Right renal pelvis (tissue), 4 donors: ENCODE results near the gene TRIM13. TPM values are rescaled to one million over a fixed set of nuclear protein-coding genes. Genes with fewer than 3 reads are reported as not detected.
"Not testable (repeated sequence)": the region's sequence is repeated elsewhere in the genome, so short reads cannot be mapped to it uniquely, and the experiment has no call there.

Experiments used
- DNase-seq, 4 donors: peaks; one replicate each; pipeline ENCODE4 v3.0.0-alpha.2; 2013; ENCODE audit warnings: low read depth in 4 of 4, low spot score in 3 of 4, missing footprints in 1 of 4
- polyA plus RNA-seq, 4 donors: library from polyadenylated mRNA; unstranded; fragments of 120-200 nt; gene quantifications; one replicate each; pipeline ENCODE4 v1.2.1, GENCODE V29; 2013; ENCODE audit not compliant: insufficient read length in 4 of 4

The TRIM13 gene, protein sequence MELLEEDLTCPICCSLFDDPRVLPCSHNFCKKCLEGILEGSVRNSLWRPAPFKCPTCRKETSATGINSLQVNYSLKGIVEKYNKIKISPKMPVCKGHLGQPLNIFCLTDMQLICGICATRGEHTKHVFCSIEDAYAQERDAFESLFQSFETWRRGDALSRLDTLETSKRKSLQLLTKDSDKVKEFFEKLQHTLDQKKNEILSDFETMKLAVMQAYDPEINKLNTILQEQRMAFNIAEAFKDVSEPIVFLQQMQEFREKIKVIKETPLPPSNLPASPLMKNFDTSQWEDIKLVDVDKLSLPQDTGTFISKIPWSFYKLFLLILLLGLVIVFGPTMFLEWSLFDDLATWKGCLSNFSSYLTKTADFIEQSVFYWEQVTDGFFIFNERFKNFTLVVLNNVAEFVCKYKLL
- 10 to 100 TPM; 45.6 to 52.5 (median 50.1) TPM for polyA plus RNA-seq

- DNase-seq, result peak; percentile 79 to 87 (median 86)
Observed at GRCh38 chr13:49996951-49997895, at the start of gene TRIM13. TSS of gene TRIM13 (plus strand) at chr13:49997042. CDS start at chr13:50011941, 14,899 bp downstream.

GRCh38 chr13:49948777-49949270 is 48.0 kb upstream of the TRIM13 start:
- DNase-seq, result not testable (repeated sequence)

DNA sequence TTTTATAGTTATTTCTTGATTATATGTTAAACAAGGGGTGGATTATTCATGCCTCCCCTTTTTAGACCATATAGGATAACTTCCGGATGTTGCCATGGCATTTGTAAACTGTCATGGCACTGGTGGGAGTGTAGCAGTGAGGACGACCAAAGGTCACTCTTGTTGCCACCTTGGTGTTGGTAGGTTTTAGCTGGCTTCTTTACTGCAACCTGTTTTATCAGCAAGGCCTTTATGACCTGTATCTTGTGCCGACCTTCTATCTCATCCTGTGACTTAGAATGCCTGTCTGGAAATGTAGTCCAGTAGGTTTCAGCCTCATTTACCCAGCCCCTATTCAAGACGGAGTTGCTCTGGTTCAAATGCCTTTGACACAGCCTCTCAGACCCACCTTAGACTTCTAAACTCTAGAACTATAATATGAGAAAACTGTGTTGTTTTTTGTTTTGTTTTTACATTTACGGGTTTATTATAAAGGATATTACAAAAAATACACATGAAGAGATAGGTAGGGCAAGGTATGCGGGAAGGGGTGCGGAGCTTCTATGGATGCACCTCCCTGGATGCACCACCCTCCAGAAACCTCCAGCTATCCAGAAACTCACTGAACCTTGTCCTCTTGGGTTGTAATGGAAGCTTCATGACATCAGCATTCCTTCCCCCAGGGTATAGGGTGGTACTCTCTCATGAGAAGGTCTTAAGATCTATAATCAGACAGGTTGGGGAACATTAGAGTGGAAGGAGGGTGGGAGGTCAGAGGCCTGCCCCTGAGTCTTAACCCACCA is 44.9 kb upstream of the TRIM13 start:
- DNase-seq, result no peak

DNA sequence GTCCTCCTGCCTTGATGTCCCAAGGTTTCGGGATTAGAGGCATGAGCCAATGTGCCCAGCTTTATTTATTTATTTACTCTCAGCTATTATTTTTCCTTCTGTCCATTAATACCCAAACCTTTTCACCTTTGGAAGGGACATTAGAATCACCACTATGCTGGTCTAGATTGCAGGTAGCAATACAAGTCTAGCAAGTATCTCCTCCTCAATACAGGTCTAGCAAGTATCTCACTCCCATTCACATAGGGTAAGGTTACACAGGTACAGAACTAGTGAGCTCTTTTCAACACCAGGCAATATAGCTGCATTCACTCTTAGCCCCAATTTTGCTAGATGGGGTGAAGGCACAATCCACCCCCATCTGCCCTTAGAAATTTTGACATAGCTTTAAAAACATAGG is 43.3 kb upstream of the TRIM13 start:
- no peak for DNase-seq

DNA sequence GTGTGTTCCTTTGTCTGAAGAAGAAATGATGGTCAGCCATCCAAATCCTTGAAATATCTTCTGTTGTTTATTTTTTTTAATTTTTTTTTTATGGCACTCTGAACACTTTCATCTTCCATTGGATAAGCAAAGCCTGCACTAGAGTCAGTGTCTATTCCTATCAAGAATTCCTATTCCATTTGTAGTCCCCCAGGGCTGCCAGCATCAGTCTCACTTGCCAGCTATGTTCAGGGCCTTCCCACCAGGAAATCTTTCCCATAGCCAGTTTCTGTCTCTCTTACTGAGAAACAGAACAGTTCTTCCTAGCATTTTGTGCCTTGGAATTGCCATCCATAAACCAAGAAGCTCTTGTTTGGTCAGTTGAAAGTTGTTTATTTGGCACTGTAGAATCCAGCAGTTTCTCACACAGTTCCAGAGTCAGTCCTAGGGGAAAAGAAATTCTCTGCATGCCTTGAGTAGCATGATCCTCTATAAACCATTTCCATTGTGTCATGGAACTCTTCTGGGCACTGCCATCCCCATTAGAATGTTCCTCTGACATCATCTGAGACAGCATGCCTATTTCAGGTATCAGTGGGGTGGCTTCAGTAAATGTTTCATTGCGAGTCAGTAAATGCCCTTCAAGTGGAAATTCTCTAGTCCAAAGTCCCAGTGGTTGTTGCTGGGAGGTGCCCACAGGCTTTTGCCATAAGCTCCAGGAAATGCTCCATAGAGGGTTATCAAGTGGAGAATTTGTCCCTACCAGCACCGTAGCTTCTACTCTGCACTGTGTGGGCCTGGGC is 42.0 kb upstream of the TRIM13 start:
- DNase-seq, result no peak

GRCh38 chr13:49956131-49956530 is 40.7 kb upstream of the TRIM13 start:
- DNase-seq, result no peak

GRCh38 chr13:49958321-49958720 is 38.5 kb upstream of the TRIM13 start:
- DNase-seq, result no peak

GRCh38 chr13:49967456-49967855 is 29.4 kb upstream of the TRIM13 start:
- DNase-seq, result no peak

GRCh38 chr13:49972709-49973108 is 24.1 kb upstream of the TRIM13 start:
- DNase-seq, result no peak

- no peak for DNase-seq
Observed at GRCh38 chr13:49975826-49976225, 21.0 kb upstream of the TRIM13 start.

DNA sequence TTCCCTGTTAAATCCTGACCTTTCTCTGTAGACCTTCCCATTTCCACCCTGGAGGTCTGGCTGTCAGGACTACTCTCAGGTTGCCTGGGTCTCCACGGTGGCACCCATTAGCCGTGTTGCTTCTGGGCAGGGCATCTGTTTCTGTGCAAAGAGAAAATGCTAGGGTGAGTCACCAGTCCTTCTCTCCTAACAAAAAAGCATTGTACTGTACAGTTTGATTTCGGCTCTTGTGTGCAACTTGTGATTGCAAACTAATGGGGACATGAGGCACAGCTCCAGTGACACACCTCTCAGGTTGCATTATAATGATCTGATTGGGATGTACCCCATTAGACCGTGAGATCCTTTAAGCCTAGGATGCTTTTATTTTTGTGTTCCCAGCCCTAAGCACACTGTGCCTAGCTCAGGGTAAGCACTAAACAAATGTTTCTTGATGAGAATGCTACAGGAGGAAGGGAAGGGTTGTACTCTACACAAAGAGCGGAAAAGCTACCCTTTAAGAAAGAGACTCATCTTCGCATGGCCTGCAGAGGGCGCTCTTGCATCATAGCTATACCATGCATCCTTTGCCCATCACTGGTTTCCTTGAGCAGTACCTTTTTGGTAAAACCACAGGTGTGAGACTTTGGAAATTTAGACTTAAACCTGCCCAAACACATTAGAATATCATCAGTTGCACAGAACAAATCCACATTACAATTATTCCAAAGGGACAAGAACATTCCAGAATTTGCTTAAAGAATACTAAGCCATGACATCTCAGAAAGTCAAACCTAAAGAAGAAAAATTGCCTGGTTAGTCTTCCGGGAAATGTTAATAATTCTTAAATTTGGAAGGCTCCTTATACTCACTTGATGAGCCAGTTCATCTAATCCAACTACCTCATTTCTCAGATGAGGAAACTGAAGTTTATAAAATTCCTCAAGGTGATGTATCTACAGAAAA is 20.3 kb upstream of the TRIM13 start:
- peak; percentile 54 to 73 (median 58) for DNase-seq

GRCh38 chr13:49977992-49978391 is 18.9 kb upstream of the TRIM13 start:
- DNase-seq, result no peak

DNA sequence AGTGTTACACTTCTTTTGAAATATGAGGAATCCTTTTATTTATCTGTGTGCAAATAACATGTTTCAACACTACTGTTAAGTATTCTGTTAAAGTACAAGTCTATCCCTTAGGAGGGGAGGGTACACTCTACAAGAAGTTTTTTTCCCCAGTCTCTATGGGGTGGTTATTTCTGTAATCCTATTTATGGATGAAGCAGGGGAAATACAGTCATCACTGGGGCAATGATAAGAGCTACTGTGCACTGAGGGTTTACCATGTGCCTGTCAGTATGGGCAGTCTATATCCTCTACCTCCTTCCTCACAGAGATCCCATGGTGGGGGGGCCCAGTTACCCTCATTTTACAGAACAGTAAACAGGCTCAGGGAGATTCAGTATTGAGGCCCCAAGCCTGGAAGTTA is 16.6 kb upstream of the TRIM13 start:
- no peak for DNase-seq

DNA sequence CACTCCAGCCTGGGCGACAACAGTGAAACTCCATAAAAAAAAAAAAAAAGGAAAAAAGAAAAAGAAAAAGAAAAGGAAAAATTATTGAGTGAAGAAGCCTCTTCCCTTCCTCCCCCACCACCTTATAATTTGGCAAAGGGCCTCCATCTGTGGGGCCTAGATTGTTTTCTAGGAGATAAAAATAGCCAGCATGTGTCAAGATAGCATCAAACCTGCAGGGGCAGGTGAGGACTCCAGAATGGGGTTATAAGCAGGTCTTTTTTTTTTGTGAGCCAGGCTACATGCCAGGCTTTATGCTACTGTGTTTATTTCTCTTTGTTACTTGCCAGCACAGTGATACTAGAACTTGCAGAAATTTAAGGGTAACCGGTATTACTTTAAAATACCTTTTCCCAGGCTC is 11.7 kb upstream of the TRIM13 start:
- DNase-seq, result no peak

DNA sequence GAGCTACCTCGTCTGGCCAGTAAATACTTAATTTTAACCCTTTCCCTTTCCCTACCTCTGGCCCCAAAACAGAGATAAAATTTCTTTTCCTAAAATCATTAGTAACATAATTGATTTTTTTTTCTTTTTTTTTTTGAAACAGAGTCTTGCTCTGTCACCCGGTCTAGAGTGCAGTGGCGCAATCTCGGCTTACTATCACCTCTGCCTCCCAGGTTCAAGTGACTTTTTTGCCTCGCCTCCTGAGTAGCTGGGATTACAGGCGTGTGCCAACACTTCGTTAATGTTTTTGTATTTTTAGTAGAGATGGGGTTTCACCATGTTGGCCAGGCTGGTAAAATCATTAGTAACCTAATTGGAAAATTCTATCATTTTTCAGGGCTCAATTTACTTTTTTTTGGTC is 10.4 kb upstream of the TRIM13 start:
- no peak for DNase-seq

- DNase-seq, result not testable (repeated sequence)
Observed at GRCh38 chr13:49990612-49991011, 6.2 kb upstream of the TRIM13 start.

DNA sequence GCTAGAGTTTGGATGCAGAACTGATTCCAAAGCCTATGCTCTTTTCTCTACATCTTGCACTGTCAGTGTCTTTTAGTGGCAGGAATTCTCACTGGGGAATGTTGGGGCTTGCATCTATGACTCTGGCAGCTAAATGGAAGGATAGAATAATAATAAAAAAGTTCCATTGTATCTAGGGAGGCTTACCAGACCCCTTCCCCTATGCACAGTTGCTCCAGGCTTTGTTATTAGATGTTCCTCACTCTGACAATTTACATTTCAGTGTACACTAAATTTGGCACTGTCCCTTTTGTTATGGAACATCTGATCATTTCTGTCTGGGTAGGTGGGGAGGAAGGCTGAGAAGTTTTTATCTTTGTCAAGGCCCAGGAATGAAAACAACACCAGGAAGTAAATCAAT is 3.7 kb upstream of the TRIM13 start:
- DNase-seq, result no peak

DNA sequence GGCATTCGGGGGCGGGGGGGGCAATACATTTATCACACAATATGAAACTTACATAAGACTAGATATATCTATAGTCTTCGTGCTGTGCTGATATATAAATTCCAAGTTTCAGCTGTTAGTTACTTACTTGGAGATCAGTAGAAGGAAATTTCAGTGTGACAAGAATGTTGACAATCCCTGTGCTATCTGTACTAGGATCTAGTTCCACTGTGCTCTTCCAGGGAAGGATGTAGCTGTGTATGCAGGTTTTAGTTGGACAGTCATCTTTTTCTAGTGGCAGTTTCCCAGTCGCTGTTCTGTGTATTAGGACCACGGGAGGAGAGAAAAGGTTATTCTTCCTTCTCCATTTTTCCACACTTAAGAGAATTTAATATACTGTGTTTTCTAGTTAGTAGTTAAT is 3.2 kb upstream of the TRIM13 start:
- DNase-seq, result no peak
